ENCODE measurements around the gene ATP5PF. TPM values are rescaled to one million over a fixed set of nuclear protein-coding genes. Genes with fewer than 3 reads are reported as not detected.
"Not testable (repeated sequence)": the region's sequence is repeated elsewhere in the genome, so short reads cannot be mapped to it uniquely, and the experiment has no call there.

Gene ATP5PF
- polyA plus RNA-seq, 1 donor from 2014 or later: 327 TPM

DNA sequence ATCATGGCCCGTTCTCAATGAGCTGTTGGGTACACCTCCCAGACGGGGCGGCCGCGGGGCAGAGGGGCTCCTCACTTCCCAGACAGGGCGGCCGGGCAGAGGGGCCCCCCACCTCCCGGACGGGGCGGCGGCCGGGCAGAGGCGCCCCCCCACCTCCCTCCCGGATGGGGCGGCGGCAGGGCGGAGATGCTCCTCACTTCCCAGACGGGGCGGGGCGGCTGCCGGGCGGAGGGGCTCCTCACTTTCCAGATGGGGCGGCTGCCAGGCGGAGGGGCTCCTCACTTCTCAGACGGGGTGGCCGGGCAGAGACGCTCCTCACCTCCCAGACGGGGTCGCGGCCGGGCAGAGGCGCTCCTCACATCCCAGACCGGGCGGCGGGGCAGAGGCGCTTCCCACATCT is 39.2 kb downstream of the ATP5PF start:
- not testable (repeated sequence) for H3K27ac Mint-ChIP-seq, H3K9me3 Mint-ChIP-seq, H3K27me3 Mint-ChIP-seq, H3K36me3 Mint-ChIP-seq, H3K4me1 Mint-ChIP-seq, H3K4me3 Mint-ChIP-seq

DNA sequence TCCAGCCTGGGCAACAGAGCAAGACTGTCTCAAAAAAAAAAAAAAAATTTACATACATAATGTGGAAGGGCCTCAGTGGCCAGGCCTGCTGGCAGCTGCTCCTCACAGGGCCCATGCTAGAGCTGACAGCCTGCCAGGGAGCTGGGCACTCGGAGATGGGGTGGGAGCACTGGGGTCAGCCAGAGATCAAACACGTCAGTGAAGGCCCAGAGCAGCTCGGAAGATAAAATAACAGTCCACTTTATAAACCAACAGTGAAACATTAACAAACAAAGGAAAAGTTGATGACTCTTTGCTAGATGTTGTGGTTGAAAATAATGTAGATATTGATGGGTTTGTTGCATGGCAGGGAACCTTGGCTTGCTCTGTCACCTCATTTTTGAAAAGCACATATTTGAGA is 42.7 kb downstream of the ATP5PF start:
- H3K27me3 Mint-ChIP-seq: no peaks in the 10 kb centered on the region
- no peaks in the 10 kb centered on the region for H3K4me1 Mint-ChIP-seq
- no peak overlapping the region for H3K27ac Mint-ChIP-seq
- no peak overlapping the region for H3K4me3 Mint-ChIP-seq
- no peaks in the 10 kb centered on the region for H3K36me3 Mint-ChIP-seq
- no peaks in the 10 kb centered on the region for H3K9me3 Mint-ChIP-seq

DNA sequence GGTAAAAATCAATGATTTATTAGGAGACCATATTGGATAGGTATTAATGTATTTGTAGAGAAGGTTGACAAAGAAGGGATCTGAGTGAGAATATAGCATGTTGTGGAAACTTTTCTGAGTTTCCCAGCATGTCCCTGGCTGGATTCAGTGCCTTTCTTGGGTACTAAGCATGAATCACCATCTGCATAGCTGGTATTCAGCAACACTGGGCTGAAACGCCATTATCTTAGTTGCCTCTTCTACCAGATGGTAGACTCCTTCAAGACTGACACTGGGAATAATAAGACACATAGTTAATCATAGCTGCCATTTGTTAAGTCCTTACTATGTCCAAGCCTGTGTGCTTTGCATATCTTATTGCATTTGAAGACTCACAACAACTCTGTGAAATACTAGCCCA is 45.5 kb downstream of the ATP5PF start:
- Mint-ChIP-seq H3K9me3 (no peaks in the 10 kb centered on the region), H3K27ac (no peak overlapping the region), H3K36me3 (no peaks in the 10 kb centered on the region), H3K4me1 (no peaks in the 10 kb centered on the region), H3K27me3 (peaks cover 2% of the 10 kb centered on the region), H3K4me3 (no peak overlapping the region)

DNA sequence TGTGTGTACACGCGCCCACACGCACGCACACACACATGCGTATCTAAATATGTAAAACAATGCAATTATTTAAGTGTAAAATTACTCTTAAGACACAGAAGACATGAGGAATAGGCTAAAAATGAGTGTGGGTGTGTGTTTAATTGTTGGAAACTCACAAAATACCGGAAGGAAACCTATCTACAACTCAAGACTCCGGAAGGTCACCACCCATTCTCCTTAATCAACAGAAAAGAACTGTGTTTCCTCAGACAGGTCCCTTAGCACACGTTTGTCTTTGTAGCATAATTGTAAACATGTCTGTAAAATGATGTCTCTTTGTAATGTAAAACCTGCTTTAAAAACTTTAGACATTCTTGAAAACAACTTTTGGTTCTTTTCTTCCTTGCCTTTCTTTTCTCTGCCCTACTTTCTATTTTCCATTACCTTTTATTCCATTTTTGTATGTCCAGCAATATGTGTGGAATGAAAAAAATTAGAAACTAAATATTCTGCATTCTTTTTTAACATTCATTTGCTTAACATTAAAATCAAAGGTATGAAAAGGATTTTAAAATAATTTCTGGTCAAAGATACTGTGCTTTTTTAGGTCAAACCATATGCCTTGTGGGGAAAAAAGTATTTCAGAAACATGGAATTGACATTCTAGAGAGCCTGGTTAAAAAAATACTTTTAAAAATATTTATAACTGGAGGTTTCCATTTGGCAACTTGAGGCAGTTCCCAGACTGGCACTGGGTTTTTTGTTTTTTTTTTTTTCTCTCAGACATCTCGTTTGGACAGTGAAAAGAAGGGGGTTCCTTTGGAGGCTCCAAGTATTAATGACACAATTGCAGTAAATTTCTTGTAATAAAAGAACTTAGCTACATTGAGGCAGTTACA is 46.2 kb downstream of the ATP5PF start:
- H3K27ac Mint-ChIP-seq: no peak overlapping the region
- H3K9me3 Mint-ChIP-seq: no peaks in the 10 kb centered on the region
- no peaks in the 10 kb centered on the region for H3K36me3 Mint-ChIP-seq
- no peaks in the 10 kb centered on the region for H3K4me1 Mint-ChIP-seq
- no peak overlapping the region for H3K4me3 Mint-ChIP-seq
- peaks cover 2% of the 10 kb centered on the region for H3K27me3 Mint-ChIP-seq

DNA sequence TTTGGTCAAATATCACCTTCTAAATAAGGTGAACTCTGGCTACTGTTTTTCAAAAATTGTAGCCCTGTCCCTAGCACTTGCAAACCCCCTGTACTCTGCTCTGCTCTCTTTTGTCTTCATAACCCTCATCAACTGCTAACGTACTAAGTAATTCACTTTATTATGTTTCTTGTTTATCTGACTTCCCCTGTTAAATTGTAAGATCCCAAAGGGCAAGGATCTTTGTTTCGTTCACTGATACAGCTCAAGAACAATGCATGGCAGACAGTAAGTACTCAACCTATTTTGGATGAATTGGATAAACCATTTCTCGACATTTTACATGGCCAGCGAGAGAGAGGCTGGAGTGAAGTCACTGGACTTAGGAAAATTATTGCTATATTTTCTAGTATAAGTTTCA is 46.9 kb downstream of the ATP5PF start:
- peaks cover 2% of the 10 kb centered on the region for H3K27me3 Mint-ChIP-seq
- H3K36me3 Mint-ChIP-seq: no peaks in the 10 kb centered on the region
- H3K4me3 Mint-ChIP-seq: no peak overlapping the region
- H3K4me1 Mint-ChIP-seq: no peaks in the 10 kb centered on the region
- no peak overlapping the region for H3K27ac Mint-ChIP-seq
- no peaks in the 10 kb centered on the region for H3K9me3 Mint-ChIP-seq

DNA sequence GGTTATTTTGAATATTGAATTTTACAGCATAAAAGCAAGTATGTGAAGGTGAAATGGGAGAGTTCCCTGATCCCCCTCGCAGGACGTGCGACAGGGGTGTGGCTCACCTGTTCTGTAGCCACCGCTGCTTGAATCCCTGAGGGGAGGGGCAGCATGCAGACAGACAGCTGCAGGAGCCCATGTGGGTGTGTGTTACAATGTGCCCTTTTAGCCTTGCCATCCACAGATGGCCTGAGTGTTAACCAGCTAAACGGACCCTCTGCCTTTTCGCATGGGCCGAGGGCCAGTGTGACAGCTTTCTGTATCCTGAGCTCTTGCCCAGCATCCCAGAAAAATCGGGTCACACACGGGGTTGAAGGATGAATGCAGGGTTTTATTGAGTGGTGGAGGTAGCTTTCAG is 52.3 kb downstream of the ATP5PF start:
- Mint-ChIP-seq H3K9me3 (no peaks in the 10 kb centered on the region), H3K27ac (no peak overlapping the region), H3K36me3 (no peaks in the 10 kb centered on the region), H3K4me3 (no peak overlapping the region), H3K4me1 (peaks cover 0 to 4% (median 0%) of the 10 kb centered on the region in 3 donors), H3K27me3 (peaks cover 2% of the 10 kb centered on the region)

DNA sequence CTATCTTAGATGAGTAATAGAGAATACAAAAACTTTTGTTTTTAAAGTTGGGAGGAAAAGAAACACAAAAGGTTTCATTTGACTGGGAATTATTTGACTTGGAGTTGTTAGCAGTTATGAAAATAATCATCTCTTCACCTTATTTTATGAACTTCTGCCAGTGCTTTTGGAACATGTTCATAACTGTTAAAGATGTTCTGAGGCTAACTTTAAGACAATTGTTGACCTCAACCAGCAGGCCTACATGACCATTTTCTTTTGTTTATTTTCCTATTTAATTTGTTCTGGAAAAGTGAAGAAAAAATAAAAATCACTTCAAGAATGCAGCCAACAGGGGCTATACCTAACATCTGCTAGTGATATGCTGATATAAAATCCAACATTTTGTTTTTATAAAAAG is 58.3 kb downstream of the ATP5PF start:
- peaks cover 0 to 6% (median 0%) of the 10 kb centered on the region in 3 donors for H3K9me3 Mint-ChIP-seq
- no peak overlapping the region for H3K4me3 Mint-ChIP-seq
- H3K27me3 Mint-ChIP-seq: no peaks in the 10 kb centered on the region
- H3K36me3 Mint-ChIP-seq: no peaks in the 10 kb centered on the region
- peaks cover 0 to 4% (median 0%) of the 10 kb centered on the region in 3 donors for H3K4me1 Mint-ChIP-seq
- H3K27ac Mint-ChIP-seq: no peak overlapping the region

Other genes starting within 250 kb of the ATP5PF start
- 36.8 TPM for gene MRPL39, start 127.4 kb downstream of the ATP5PF start, polyA plus RNA-seq
- gene JAM2, start 95.6 kb downstream of the ATP5PF start, polyA plus RNA-seq: 0.15 TPM
- gene GABPA, start 68 bp upstream of the ATP5PF start, polyA plus RNA-seq: 17.3 TPM